ENCODE data around the gene SIRT7.

GRCh38 chr17:81959362-81960129 lies 41.6 kb upstream of the SIRT7 start:
- TF ChIP-seq CTCF (IDR thresholded peaks at IDR 0.05; ENCODE audit: poor library complexity, severe bottlenecking) (peak; percentile 90), POLR2AphosphoS5 (IDR thresholded peaks at IDR 0.05) (no peak), SMC3 (conservative IDR thresholded peaks at IDR 0.05; ENCODE audit: poor library complexity) (peak; percentile 73), EZH2 (IDR thresholded peaks at IDR 0.05; ENCODE audit: borderline replicate concordance, insufficient read depth, low read length, poor library complexity, severe bottlenecking) (no peak), EP300 (conservative IDR thresholded peaks at IDR 0.05; ENCODE audit: poor library complexity, severe bottlenecking) (no peak), MXI1 (conservative IDR thresholded peaks at IDR 0.05; ENCODE audit: poor library complexity, severe bottlenecking) (peak; percentile 35), TAF1 (IDR thresholded peaks at IDR 0.05; ENCODE audit: low read depth) (no peak)
- TF ChIP-seq, protein P1, sequence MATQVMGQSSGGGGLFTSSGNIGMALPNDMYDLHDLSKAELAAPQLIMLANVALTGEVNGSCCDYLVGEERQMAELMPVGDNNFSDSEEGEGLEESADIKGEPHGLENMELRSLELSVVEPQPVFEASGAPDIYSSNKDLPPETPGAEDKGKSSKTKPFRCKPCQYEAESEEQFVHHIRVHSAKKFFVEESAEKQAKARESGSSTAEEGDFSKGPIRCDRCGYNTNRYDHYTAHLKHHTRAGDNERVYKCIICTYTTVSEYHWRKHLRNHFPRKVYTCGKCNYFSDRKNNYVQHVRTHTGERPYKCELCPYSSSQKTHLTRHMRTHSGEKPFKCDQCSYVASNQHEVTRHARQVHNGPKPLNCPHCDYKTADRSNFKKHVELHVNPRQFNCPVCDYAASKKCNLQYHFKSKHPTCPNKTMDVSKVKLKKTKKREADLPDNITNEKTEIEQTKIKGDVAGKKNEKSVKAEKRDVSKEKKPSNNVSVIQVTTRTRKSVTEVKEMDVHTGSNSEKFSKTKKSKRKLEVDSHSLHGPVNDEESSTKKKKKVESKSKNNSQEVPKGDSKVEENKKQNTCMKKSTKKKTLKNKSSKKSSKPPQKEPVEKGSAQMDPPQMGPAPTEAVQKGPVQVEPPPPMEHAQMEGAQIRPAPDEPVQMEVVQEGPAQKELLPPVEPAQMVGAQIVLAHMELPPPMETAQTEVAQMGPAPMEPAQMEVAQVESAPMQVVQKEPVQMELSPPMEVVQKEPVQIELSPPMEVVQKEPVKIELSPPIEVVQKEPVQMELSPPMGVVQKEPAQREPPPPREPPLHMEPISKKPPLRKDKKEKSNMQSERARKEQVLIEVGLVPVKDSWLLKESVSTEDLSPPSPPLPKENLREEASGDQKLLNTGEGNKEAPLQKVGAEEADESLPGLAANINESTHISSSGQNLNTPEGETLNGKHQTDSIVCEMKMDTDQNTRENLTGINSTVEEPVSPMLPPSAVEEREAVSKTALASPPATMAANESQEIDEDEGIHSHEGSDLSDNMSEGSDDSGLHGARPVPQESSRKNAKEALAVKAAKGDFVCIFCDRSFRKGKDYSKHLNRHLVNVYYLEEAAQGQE (IDR thresholded peaks at IDR 0.05; ENCODE audit: borderline replicate concordance): no peak
